ENCODE results near the gene ZNF862.
"Not testable (repeated sequence)": the region's sequence is repeated elsewhere in the genome, so short reads cannot be mapped to it uniquely, and the experiment has no call there.

The ZNF862 gene

GRCh38 chr7:149824748-149825566, 13.2 kb upstream of the ZNF862 start:
- Histone ChIP-seq H3K4me1 (ENCODE audit: control insufficient read depth, insufficient read depth, low read length) (no peaks in the 10 kb centered on the region), H3K36me3 (ENCODE audit: control insufficient read depth in 2 of 2, insufficient read depth in 2 of 2, low read length in 2 of 2) (no peaks in the 10 kb centered on the region), H3K4me3 (ENCODE audit: low read length in 2 of 2) (no peak overlapping the region), H3K27ac (ENCODE audit: low read length) (no peak overlapping the region), H3K9ac (ENCODE audit: low read length in 2 of 2) (no peak overlapping the region), H3K9me3 (ENCODE audit: control insufficient read depth in 2 of 2, low read length in 2 of 2) (no peaks in the 10 kb centered on the region), H3K27me3 (ENCODE audit: control insufficient read depth in 1 of 2, insufficient read depth in 2 of 2, low read length in 2 of 2) (no peaks in the 10 kb centered on the region)

GRCh38 chr7:149825567-149826343, 12.4 kb upstream of the ZNF862 start:
- no peaks in the 10 kb centered on the region for H3K4me1 ChIP-seq (ENCODE audit: control insufficient read depth, insufficient read depth, low read length)
- H3K27ac ChIP-seq (ENCODE audit: low read length): no peak overlapping the region
- H3K4me3 ChIP-seq (ENCODE audit: low read length in 2 of 2): no peak overlapping the region
- H3K36me3 ChIP-seq (ENCODE audit: control insufficient read depth in 2 of 2, insufficient read depth in 2 of 2, low read length in 2 of 2): no peaks in the 10 kb centered on the region
- no peak overlapping the region for H3K9ac ChIP-seq (ENCODE audit: low read length in 2 of 2)
- H3K27me3 ChIP-seq (ENCODE audit: control insufficient read depth in 1 of 2, insufficient read depth in 2 of 2, low read length in 2 of 2): no peaks in the 10 kb centered on the region
- no peaks in the 10 kb centered on the region for H3K9me3 ChIP-seq (ENCODE audit: control insufficient read depth in 2 of 2, low read length in 2 of 2)

DNA sequence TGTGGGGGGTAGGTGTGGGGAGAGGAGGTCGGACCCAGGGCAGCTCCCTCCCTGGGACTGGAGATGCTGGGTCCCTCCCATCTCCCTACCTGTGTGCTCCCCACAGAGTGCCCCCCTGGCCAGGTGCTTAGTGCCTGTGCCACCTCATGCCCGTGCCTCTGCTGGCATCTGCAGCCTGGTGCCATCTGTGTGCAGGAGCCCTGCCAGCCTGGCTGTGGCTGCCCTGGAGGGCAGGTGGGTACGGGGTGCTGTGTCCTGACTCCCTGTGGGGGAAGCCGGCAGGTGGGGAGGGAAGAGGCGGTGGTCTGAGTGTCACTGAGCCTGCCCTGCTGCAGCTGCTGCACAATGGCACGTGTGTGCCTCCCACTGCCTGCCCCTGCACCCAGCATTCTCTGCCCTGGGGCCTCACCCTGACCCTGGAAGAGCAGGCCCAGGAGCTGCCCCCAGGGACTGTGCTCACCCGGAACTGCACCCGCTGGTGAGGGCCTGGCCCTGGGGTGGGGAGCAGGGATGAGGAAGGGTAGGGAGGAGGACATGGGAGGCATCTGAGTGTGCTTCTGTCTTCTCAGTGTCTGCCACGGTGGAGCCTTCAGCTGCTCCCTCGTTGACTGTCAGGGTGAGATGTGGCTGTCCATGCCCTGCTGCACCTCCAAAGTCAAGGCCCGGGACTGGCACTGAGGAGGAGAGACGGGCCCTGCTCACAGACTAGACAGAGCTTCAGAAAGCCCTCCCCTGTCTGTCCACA, 11.7 kb upstream of the ZNF862 start:
- H3K27me3 ChIP-seq (ENCODE audit: control insufficient read depth in 1 of 2, insufficient read depth in 2 of 2, low read length in 2 of 2): peaks cover 4 to 5% of the 10 kb centered on the region in 2 donors
- H3K36me3 ChIP-seq (ENCODE audit: control insufficient read depth in 2 of 2, insufficient read depth in 2 of 2, low read length in 2 of 2): no peaks in the 10 kb centered on the region
- no peak overlapping the region for H3K27ac ChIP-seq (ENCODE audit: low read length)
- no peaks in the 10 kb centered on the region for H3K4me1 ChIP-seq (ENCODE audit: control insufficient read depth, insufficient read depth, low read length)
- H3K9ac ChIP-seq (ENCODE audit: low read length in 2 of 2): no peak overlapping the region
- H3K4me3 ChIP-seq (ENCODE audit: low read length in 2 of 2): no peak overlapping the region
- no peaks in the 10 kb centered on the region for H3K9me3 ChIP-seq (ENCODE audit: control insufficient read depth in 2 of 2, low read length in 2 of 2)

DNA sequence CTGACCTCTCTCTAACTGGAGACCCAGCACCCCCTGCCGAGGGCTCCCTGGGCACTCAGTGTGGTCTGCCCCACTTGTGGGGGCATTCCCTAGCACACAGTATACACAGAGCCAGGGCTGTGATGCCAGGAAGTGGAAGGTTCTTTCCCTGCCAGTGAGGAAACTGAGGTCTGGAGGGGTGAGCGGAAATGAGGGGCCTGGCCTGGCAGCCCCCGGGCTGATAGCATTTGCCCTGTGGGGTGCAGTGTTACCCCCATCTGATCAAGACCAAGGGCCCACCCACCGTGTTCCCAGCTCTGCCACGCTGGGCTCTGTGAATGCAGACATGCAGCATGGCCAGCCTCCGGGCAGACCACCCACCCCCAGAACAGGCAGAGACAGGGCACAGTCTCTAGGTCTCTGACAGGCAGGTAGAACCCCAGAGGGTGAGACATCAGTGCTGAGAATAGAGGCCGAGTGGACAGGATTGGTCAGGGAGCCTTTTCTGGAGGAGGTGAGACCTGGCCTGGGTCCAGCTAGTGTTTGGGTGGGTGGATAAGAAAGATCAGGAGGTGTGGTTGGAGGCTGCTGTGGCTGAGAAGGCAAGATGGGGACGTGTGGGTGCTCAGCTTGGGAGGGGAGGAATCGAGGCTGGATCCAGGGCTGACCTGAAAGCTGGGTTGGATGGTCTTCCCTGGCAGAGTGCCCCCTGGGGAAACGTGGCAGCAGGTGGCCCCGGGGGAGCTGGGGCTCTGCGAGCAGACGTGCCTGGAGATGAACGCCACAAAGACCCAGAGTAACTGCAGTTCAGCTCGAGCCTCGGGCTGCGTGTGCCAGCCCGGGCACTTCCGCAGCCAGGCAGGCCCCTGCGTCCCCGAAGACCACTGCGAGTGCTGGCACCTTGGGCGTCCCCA, 10.8 kb upstream of the ZNF862 start:
- H3K9ac ChIP-seq (ENCODE audit: low read length in 2 of 2): no peak overlapping the region
- H3K27ac ChIP-seq (ENCODE audit: low read length): no peak overlapping the region
- no peak overlapping the region for H3K4me3 ChIP-seq (ENCODE audit: low read length in 2 of 2)

GRCh38 chr7:149828357-149829309, 9.5 kb upstream of the ZNF862 start:
- Histone ChIP-seq H3K36me3 (ENCODE audit: control insufficient read depth in 2 of 2, insufficient read depth in 2 of 2, low read length in 2 of 2) (no peaks in the 10 kb centered on the region), H3K27ac (ENCODE audit: low read length) (no peak overlapping the region), H3K4me3 (ENCODE audit: low read length in 2 of 2) (no peak overlapping the region), H3K27me3 (ENCODE audit: control insufficient read depth in 1 of 2, insufficient read depth in 2 of 2, low read length in 2 of 2) (peaks cover 7 to 9% of the 10 kb centered on the region in 2 donors), H3K9ac (ENCODE audit: low read length in 2 of 2) (no peak overlapping the region), H3K9me3 (ENCODE audit: control insufficient read depth in 2 of 2, low read length in 2 of 2) (no peaks in the 10 kb centered on the region), H3K4me1 (ENCODE audit: control insufficient read depth, insufficient read depth, low read length) (no peaks in the 10 kb centered on the region)

More for the DNA sequence above, 10.8 kb upstream of the ZNF862 start:
- Histone ChIP-seq H3K9me3 (ENCODE audit: control insufficient read depth in 2 of 2, low read length in 2 of 2) (no peaks in the 10 kb centered on the region), H3K36me3 (ENCODE audit: control insufficient read depth in 2 of 2, insufficient read depth in 2 of 2, low read length in 2 of 2) (no peaks in the 10 kb centered on the region), H3K4me1 (ENCODE audit: control insufficient read depth, insufficient read depth, low read length) (no peaks in the 10 kb centered on the region), H3K27me3 (ENCODE audit: control insufficient read depth in 1 of 2, insufficient read depth in 2 of 2, low read length in 2 of 2) (peaks cover 5 to 7% of the 10 kb centered on the region in 2 donors)

DNA sequence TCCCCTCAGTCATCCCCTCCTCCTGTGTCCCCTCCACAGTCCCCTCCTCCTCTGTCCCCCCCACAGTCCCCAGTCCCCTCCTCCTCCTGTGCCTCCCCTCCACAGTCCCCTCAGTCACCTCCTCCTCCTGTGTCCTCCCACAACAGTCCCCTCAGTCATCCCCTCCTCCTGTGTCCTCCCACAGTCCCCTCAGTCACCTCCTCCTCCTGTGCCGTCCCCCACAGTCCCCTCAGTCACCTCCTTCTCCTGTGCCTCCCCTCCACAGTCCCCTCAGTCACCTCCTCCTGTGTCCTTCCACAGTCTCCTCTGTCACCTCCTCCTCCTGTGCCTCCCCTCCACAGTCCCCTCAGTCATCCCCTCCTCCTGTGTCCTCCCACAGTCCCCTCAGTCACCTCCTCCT, 7.6 kb upstream of the ZNF862 start:
- H3K4me1 ChIP-seq (ENCODE audit: control insufficient read depth, insufficient read depth, low read length): not testable (repeated sequence)

GRCh38 chr7:149830997-149831740, 7.0 kb upstream of the ZNF862 start:
- H3K27me3 ChIP-seq (ENCODE audit: control insufficient read depth in 1 of 2, insufficient read depth in 2 of 2, low read length in 2 of 2): peaks cover 7 to 9% of the 10 kb centered on the region in 2 donors
- H3K9me3 ChIP-seq (ENCODE audit: control insufficient read depth in 2 of 2, low read length in 2 of 2): no peaks in the 10 kb centered on the region
- H3K9ac ChIP-seq (ENCODE audit: low read length in 2 of 2): no peak overlapping the region
- H3K36me3 ChIP-seq (ENCODE audit: control insufficient read depth in 2 of 2, insufficient read depth in 2 of 2, low read length in 2 of 2): no peaks in the 10 kb centered on the region
- no peaks in the 10 kb centered on the region for H3K4me1 ChIP-seq (ENCODE audit: control insufficient read depth, insufficient read depth, low read length)
- no peak overlapping the region for H3K27ac ChIP-seq (ENCODE audit: low read length)
- H3K4me3 ChIP-seq (ENCODE audit: low read length in 2 of 2): no peak overlapping the region

More for the DNA sequence above, 7.6 kb upstream of the ZNF862 start:
- H3K9me3 ChIP-seq (ENCODE audit: control insufficient read depth in 2 of 2, low read length in 2 of 2); H3K36me3 ChIP-seq (ENCODE audit: control insufficient read depth in 2 of 2, insufficient read depth in 2 of 2, low read length in 2 of 2); H3K27me3 ChIP-seq (ENCODE audit: control insufficient read depth in 1 of 2, insufficient read depth in 2 of 2, low read length in 2 of 2); H3K27ac ChIP-seq (ENCODE audit: low read length); H3K4me3 ChIP-seq (ENCODE audit: low read length in 2 of 2); H3K9ac ChIP-seq (ENCODE audit: low read length in 2 of 2): not testable (repeated sequence)

DNA sequence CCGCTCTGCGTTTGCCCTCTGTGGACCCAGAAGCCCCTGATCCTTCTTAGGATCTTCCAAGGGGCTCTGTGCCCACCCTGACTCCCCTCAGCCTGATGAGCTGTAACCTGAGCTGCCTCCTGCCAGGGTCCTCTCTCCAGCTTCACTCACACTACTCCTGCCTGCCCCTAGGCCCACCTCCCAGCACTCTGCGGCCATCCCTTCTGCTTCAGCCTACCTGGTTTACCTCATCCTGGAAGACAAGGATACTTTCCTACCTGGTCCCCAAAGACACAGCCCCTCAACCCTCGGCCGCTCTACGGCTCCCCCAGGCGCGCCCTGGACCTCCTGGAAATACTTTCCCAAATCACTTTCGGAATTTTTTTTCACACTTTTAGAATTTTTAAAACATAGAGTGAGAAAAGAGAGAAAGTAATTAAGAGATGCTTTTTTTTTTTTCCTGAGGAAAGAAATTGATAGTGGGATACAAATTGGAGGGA, 6.4 kb upstream of the ZNF862 start:
- Histone ChIP-seq H3K36me3 (ENCODE audit: control insufficient read depth in 2 of 2, insufficient read depth in 2 of 2, low read length in 2 of 2) (no peaks in the 10 kb centered on the region), H3K9me3 (ENCODE audit: control insufficient read depth in 2 of 2, low read length in 2 of 2) (no peaks in the 10 kb centered on the region), H3K4me1 (ENCODE audit: control insufficient read depth, insufficient read depth, low read length) (no peaks in the 10 kb centered on the region), H3K27me3 (ENCODE audit: control insufficient read depth in 1 of 2, insufficient read depth in 2 of 2, low read length in 2 of 2) (peaks cover 7 to 9% of the 10 kb centered on the region in 2 donors), H3K9ac (ENCODE audit: low read length in 2 of 2) (no peak overlapping the region), H3K27ac (ENCODE audit: low read length) (no peak overlapping the region), H3K4me3 (ENCODE audit: low read length in 2 of 2) (no peak overlapping the region)
